ENCODE data around the gene REXO5.

- TF ChIP-seq CTCF (optimal IDR thresholded peaks at IDR 0.05 in 1 of 3, IDR thresholded peaks at IDR 0.05 in 1 of 3, conservative IDR thresholded peaks at IDR 0.05 in 1 of 3; ENCODE audit: extremely low read depth in 1 of 3, insufficient read depth in 2 of 3, low read length in 3 of 3) (no peak), EZH2 (IDR thresholded peaks at IDR 0.05; ENCODE audit: low read length) (no peak)
These were observed 5.6 kb downstream of the REXO5 start for GRCh38 chr16:20811889-20812439.
